Upper lobe of left lung (tissue), 6 donors: ENCODE results near the gene VSTM5. TPM values are rescaled to one million over a fixed set of nuclear protein-coding genes. Genes with fewer than 3 reads are reported as not detected.

Experiments used
- ATAC-seq, 2 donors: fragments of 200-7000 bp; cut with Tn5 transposase; one replicate each; pipeline ENCODE4 v1.9.1; 2022; ENCODE audit warnings: mild to moderate bottlenecking in 2 of 2, moderate library complexity in 2 of 2; ENCODE audit not compliant: low FRiP score in 2 of 2
- DNase-seq, 2 donors: peaks; one replicate each; pipeline ENCODE4 v3.0.0-alpha.2; 2019 to 2020
- H3K27ac ChIP-seq, 4 donors: fragments of 200-600 bp; sonication (generic); one replicate each; pipeline ENCODE4 v1.5.1; 2016 to 2019
- H3K27me3 ChIP-seq, 4 donors: fragments of 200-600 bp; sonication (generic); one replicate each; pipeline ENCODE4 v1.5.1; 2017 to 2019
- H3K36me3 ChIP-seq, 4 donors: fragments of 200-600 bp; sonication (generic); one replicate each; pipeline ENCODE4 v1.5.1; 2016 to 2019
- H3K4me1 ChIP-seq, 4 donors: fragments of 200-600 bp; sonication (generic); one replicate each; pipeline ENCODE4 v1.5.1; 2018 to 2019
- H3K4me3 ChIP-seq, 4 donors: fragments of 200-600 bp; sonication (generic); one replicate each; pipeline ENCODE4 v1.5.1; 2017 to 2019; ENCODE audit warnings: mild to moderate bottlenecking in 2 of 4, moderate library complexity in 1 of 4
- H3K9me3 ChIP-seq, 4 donors: fragments of 200-600 bp; sonication (generic); one replicate each; pipeline ENCODE4 v1.5.1; 2018 to 2019
- EP300 ChIP-seq, 4 donors: sonication (generic); formaldehyde crosslinking; IDR thresholded peaks; one replicate each; pipeline ENCODE4 v1.5.1; 2017; ENCODE audit warnings: antibody characterized with exemption in 4 of 4, control low read depth in 2 of 4
- POLR2A ChIP-seq, 4 donors: fragments of 450-650 bp; IDR thresholded peaks; one replicate each; pipeline ENCODE4 v1.5.1; 2016 to 2017; ENCODE audit warnings: antibody characterized with exemption in 4 of 4, mild to moderate bottlenecking in 2 of 4
- POLR2AphosphoS5 ChIP-seq, 2 donors: sonication (generic); formaldehyde crosslinking; IDR thresholded peaks; one replicate each; pipeline ENCODE4 v1.5.1; 2017; ENCODE audit warnings: antibody characterized with exemption in 2 of 2
- WGBS, 2 donors: methylation state at CpG; one replicate each; pipeline ENCODE4 v1.1.5; 2017 to 2018; 5-methylcytosine and 5-hydroxymethylcytosine counted together
- total RNA-seq, 6 donors: library from RNA; depleted of rRNA in 4 of 6; stranded (reverse); fragments of >200 nt in 4 of 6; gene quantifications; one replicate each; pipeline versions ENCODE4 v1.1.0 to v1.2.1, GENCODE V29; 2016 to 2021
- TF ChIP-seq, protein P1 (sequence below), 6 experiments: fragments of 450-650 bp in 4 of 6; fragments of 200-600 bp in 2 of 6; sonication (generic) in 2 of 6; IDR thresholded peaks; one replicate each; pipeline ENCODE4 v1.5.1; 2016 to 2019; ENCODE audit warnings: antibody characterized with exemption in 6 of 6
- donor health status: DM: no; HTN: no; CAD: no; lungs with moderate emphysema.
- donor health status: DM: no; HTN: yes; CAD: no; lungs with severe emphysema.

VSTM5 gene
- total RNA-seq, 6 donors from 2014 or later: 0.77 to 2.3 TPM; not detected in 4

- no peaks in the 10 kb centered on the region for H3K9me3 ChIP-seq
- no peaks in the 10 kb centered on the region for H3K4me1 ChIP-seq
- WGBS, 2 donors: 50 to 77% methylated on average over 3 to 4 of the region's 4 CpGs
- H3K4me3 ChIP-seq: no peak overlapping the region
- no peaks in the 10 kb centered on the region for H3K27me3 ChIP-seq
- no peak for ATAC-seq
- H3K27ac ChIP-seq: no peak overlapping the region
- TF ChIP-seq POLR2AphosphoS5 (IDR thresholded peaks at IDR 0.05) (no peak), EP300 (IDR thresholded peaks at IDR 0.05) (no peak), POLR2A (IDR thresholded peaks at IDR 0.05) (no peak)
- TF ChIP-seq, protein P1, sequence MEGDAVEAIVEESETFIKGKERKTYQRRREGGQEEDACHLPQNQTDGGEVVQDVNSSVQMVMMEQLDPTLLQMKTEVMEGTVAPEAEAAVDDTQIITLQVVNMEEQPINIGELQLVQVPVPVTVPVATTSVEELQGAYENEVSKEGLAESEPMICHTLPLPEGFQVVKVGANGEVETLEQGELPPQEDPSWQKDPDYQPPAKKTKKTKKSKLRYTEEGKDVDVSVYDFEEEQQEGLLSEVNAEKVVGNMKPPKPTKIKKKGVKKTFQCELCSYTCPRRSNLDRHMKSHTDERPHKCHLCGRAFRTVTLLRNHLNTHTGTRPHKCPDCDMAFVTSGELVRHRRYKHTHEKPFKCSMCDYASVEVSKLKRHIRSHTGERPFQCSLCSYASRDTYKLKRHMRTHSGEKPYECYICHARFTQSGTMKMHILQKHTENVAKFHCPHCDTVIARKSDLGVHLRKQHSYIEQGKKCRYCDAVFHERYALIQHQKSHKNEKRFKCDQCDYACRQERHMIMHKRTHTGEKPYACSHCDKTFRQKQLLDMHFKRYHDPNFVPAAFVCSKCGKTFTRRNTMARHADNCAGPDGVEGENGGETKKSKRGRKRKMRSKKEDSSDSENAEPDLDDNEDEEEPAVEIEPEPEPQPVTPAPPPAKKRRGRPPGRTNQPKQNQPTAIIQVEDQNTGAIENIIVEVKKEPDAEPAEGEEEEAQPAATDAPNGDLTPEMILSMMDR (IDR thresholded peaks at IDR 0.05): no peak
- no peaks in the 10 kb centered on the region for H3K36me3 ChIP-seq
- DNase-seq: no peak
Observed at GRCh38 chr11:93861808-93862207, 11.4 kb upstream of the VSTM5 start.

- no peak for DNase-seq
- Histone ChIP-seq H3K27ac (no peak overlapping the region), H3K27me3 (no peaks in the 10 kb centered on the region), H3K4me3 (no peak overlapping the region), H3K36me3 (no peaks in the 10 kb centered on the region), H3K9me3 (no peaks in the 10 kb centered on the region), H3K4me1 (no peaks in the 10 kb centered on the region)
- ATAC-seq: no peak
- WGBS, 2 donors: 42 to 56% methylated on average over 3 of the region's 3 CpGs
- no peak for TF ChIP-seq POLR2A (IDR thresholded peaks at IDR 0.05)
- TF ChIP-seq, protein P1 (IDR thresholded peaks at IDR 0.05): no peak
- TF ChIP-seq POLR2AphosphoS5 (IDR thresholded peaks at IDR 0.05): no peak
- TF ChIP-seq EP300 (IDR thresholded peaks at IDR 0.05): no peak
Observed at GRCh38 chr11:93858121-93858775, 7.8 kb upstream of the VSTM5 start.

DNA sequence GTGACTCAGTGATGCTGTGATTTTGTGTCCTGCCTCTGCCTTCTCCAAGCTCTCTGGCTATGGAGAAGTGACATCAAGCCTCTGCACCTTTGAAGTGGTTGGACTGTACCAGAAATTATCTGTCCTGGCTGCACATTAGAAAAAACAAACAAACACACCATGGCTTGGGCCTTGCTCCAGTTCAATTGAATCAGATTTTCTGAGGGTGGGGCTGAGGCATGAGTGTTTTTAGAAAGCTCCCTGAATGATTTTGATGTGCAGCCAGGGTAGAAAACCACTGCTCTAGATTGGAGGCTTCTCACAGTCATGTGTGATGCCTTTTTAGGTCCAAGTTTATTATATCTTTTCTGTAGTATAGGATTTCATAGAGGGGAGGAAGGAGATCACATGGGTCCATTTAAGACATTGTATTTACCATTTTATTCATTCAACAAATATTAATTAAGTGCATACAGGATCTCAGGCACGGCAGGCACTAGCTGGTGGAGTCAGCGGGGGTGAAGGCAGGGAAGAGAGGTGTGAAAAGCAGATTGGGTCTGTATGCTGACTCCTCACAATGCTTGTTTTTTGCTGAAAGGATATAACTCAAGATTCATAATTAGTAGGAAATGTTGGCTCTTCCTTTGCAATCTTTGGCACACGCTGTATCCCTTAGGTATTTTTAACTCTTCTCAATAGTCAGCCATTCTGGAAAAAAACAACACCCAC lies 7.1 kb upstream of the VSTM5 start:
- WGBS, 2 donors: 56 to 59% methylated on average over 3 of the region's 3 CpGs
- Histone ChIP-seq H3K27me3 (no peaks in the 10 kb centered on the region), H3K4me3 (no peak overlapping the region), H3K27ac (no peak overlapping the region), H3K36me3 (no peaks in the 10 kb centered on the region), H3K4me1 (no peaks in the 10 kb centered on the region), H3K9me3 (no peaks in the 10 kb centered on the region)
- DNase-seq (no peak), ATAC-seq (peak in 1 of 2 donors; percentile 72)
- no peak for TF ChIP-seq POLR2A (IDR thresholded peaks at IDR 0.05)
- TF ChIP-seq, protein P1 (IDR thresholded peaks at IDR 0.05): no peak
- no peak for TF ChIP-seq EP300 (IDR thresholded peaks at IDR 0.05)
- no peak for TF ChIP-seq POLR2AphosphoS5 (IDR thresholded peaks at IDR 0.05)

GRCh38 chr11:93852242-93852641 lies 1.8 kb upstream of the VSTM5 start:
- Histone ChIP-seq H3K4me1 (peaks cover 5 to 11% (median 9%) of the 10 kb centered on the region in 4 donors), H3K27me3 (peaks cover 0 to 6% (median 2%) of the 10 kb centered on the region in 4 donors), H3K27ac (no peak overlapping the region), H3K4me3 (no peak overlapping the region), H3K36me3 (no peaks in the 10 kb centered on the region), H3K9me3 (no peaks in the 10 kb centered on the region)
- DNase-seq (no peak), ATAC-seq (no peak)
- WGBS, 2 donors: 89 to 96% methylated on average over 5 of the region's 5 CpGs
- TF ChIP-seq, protein P1 (IDR thresholded peaks at IDR 0.05): no peak
- TF ChIP-seq POLR2A (IDR thresholded peaks at IDR 0.05) (no peak), POLR2AphosphoS5 (IDR thresholded peaks at IDR 0.05) (no peak), EP300 (IDR thresholded peaks at IDR 0.05) (no peak)
